OCI-LY1 (cell line): ENCODE data around the gene LANCL2.
"Not testable (repeated sequence)": the region's sequence is repeated elsewhere in the genome, so short reads cannot be mapped to it uniquely, and the experiment has no call there.

Source experiments
- CTCF ChIP-seq: fragments of 200-600 bp; sonication (generic), shearing (Covaris generic); IDR thresholded peaks from 2 replicates; pipeline ENCODE4 v1.5.1; 2017; ENCODE audit warnings: mild to moderate bottlenecking, antibody characterized with exemption, low read length, moderate library complexity, mixed read lengths
- EZH2 ChIP-seq: fragments of 200-600 bp; sonication (generic), shearing (Covaris generic); IDR thresholded peaks from 2 replicates; pipeline ENCODE4 v1.8.0; 2017; ENCODE audit warnings: borderline replicate concordance, mixed run types, mild to moderate bottlenecking, antibody characterized with exemption, low read length, moderate library complexity, mixed read lengths

GRCh38 chr7:55472406-55472805, 107.3 kb downstream of the LANCL2 start:
- not testable (repeated sequence) for TF ChIP-seq CTCF, EZH2
